B cell (primary cell): ENCODE results near the gene BCAR3. TPM values are rescaled to one million over a fixed set of nuclear protein-coding genes. Genes with fewer than 3 reads are reported as not detected.

Source experiments
- ATAC-seq: fragments of 200-7000 bp; cut with Tn5 transposase; one replicate; pipeline ENCODE4 v1.10.0; 2021; ENCODE audit warnings: low read depth, mild to moderate bottlenecking, moderate number of reproducible peaks, moderate library complexity
- CTCF ChIA-PET: fragments of 350-600 bp; sonication (Branson Sonifier 250); formaldehyde crosslinking; loops from one replicate; lab custom pipeline; 2021; ENCODE audit warnings: antibody characterized with exemption, inconsistent platforms; lab: Charles Lee
- POLR2A ChIA-PET: fragments of 350-600 bp; sonication (Branson Sonifier 250); formaldehyde crosslinking; loops from one replicate; lab custom pipeline; 2021; ENCODE audit warnings: antibody characterized with exemption; lab: Charles Lee
- DNase-seq: peaks from one replicate; pipeline ENCODE4 v3.0.0; 2013
- H2AFZ ChIP-seq: 2 replicates; pipeline ENCODE4 v1.6.1; 2012; ENCODE audit warnings: mild to moderate bottlenecking, low read depth, low read length; ENCODE audit not compliant: insufficient read depth, poor library complexity, severe bottlenecking
- H3K27ac ChIP-seq, 2 donors: 1 replicate in 1 of 2; 2 replicates in 1 of 2; pipeline ENCODE4 v1.5.1; 2012 to 2013; ENCODE audit warnings: low read length in 2 of 2, mild to moderate bottlenecking in 2 of 2, moderate library complexity in 1 of 2
- H3K27me3 ChIP-seq, 4 experiments: fragments of 200-600 bp in 1 of 4; sonication (generic) in 1 of 4; replicated peaks in 1 of 4; 1 replicate in 2 of 4; 2 replicates in 2 of 4; pipeline versions ENCODE4 v1.6.1 to v1.7.0; 2013 to 2016; ENCODE audit warnings: low read length in 3 of 4, mild to moderate bottlenecking in 2 of 4, mixed read lengths in 1 of 4, moderate library complexity in 1 of 4; ENCODE audit not compliant: insufficient read depth in 4 of 4, control insufficient read depth in 3 of 4; ENCODE audit errors: control extremely low read depth in 1 of 4
- H3K36me3 ChIP-seq, 2 experiments: replicated peaks in 1 of 2; 1 replicate in 1 of 2; 2 replicates in 1 of 2; pipeline versions ENCODE4 v1.6.1 to v1.7.1; 2013; ENCODE audit warnings: low read length in 1 of 2; ENCODE audit not compliant: insufficient read depth in 2 of 2, control insufficient read depth in 1 of 2; ENCODE audit errors: control extremely low read depth in 1 of 2, extremely low read depth in 1 of 2
- H3K4me1 ChIP-seq, 2 donors: fragments of 200-600 bp in 1 of 2; sonication (generic) in 1 of 2; 1 replicate in 1 of 2; 2 replicates in 1 of 2; pipeline versions ENCODE4 v1.5.1 to v1.6.1; 2013 to 2017; ENCODE audit warnings: low read length in 2 of 2; ENCODE audit not compliant: control insufficient read depth in 2 of 2, insufficient read depth in 2 of 2
- H3K4me2 ChIP-seq: replicated peaks from 2 replicates; pipeline ENCODE3; 2012; ENCODE audit warnings: mild to moderate bottlenecking, low read depth, low read length; ENCODE audit not compliant: poor library complexity, severe bottlenecking
- H3K4me3 ChIP-seq, 5 experiments: fragments of 200-600 bp in 1 of 5; sonication (generic) in 1 of 5; 1 replicate in 3 of 5; 2 replicates in 2 of 5; pipeline versions ENCODE4 v1.5.1 to v1.7.0; 2011 to 2016; ENCODE audit warnings: low read length in 4 of 5, mild to moderate bottlenecking in 4 of 5, low read depth in 2 of 5, control low read depth in 1 of 5, moderate library complexity in 1 of 5; ENCODE audit not compliant: insufficient read depth in 1 of 5; ENCODE audit errors: control extremely low read depth in 1 of 5, extremely low read depth in 1 of 5
- H3K79me2 ChIP-seq: fragments of 200-600 bp; sonication (generic); one replicate; pipeline ENCODE4 v1.6.0; 2016; ENCODE audit warnings: low read length; ENCODE audit not compliant: control insufficient read depth, insufficient read depth
- H3K9ac ChIP-seq: fragments of 200-600 bp; sonication (generic); 2 replicates; pipeline ENCODE4 v1.6.1; 2017; ENCODE audit warnings: mild to moderate bottlenecking, low read length, moderate library complexity
- H3K9me3 ChIP-seq, 3 donors: one replicate each; pipeline versions ENCODE4 v1.6.1 to v1.7.1; 2013; ENCODE audit warnings: low read length in 2 of 3; ENCODE audit not compliant: control insufficient read depth in 2 of 3, insufficient read depth in 1 of 3; ENCODE audit errors: control extremely low read depth in 1 of 3
- H4K20me1 ChIP-seq: 2 replicates; pipeline ENCODE4 v1.6.0; 2012; ENCODE audit warnings: mild to moderate bottlenecking, low read length; ENCODE audit not compliant: insufficient read depth, control insufficient read depth, poor library complexity, severe bottlenecking
- H3K27ac Mint-ChIP-seq: one replicate; pipeline ENCODE4 v1.8.0; 2021; ENCODE audit warnings: mixed read lengths
- H3K27me3 Mint-ChIP-seq: one replicate; pipeline ENCODE4 v1.8.0; 2021; ENCODE audit warnings: mixed read lengths
- H3K4me1 Mint-ChIP-seq: one replicate; pipeline ENCODE4 v1.8.0; 2021; ENCODE audit warnings: mixed read lengths
- H3K4me3 Mint-ChIP-seq: one replicate; pipeline ENCODE4 v1.8.0; 2021; ENCODE audit warnings: mixed read lengths
- H3K9me3 Mint-ChIP-seq: one replicate; pipeline ENCODE4 v1.8.0; 2022; ENCODE audit warnings: mixed read lengths; ENCODE audit not compliant: insufficient read depth
- EZH2 ChIP-seq: IDR thresholded peaks from 2 replicates; pipeline ENCODE4 v1.6.1; 2012; ENCODE audit warnings: borderline replicate concordance, low read depth, mild to moderate bottlenecking, moderate library complexity, low read length; ENCODE audit not compliant: insufficient read depth, poor library complexity, severe bottlenecking
- WGBS: methylation state at CpG from one replicate; pipeline ENCODE4 v1.1.5; 2013; ENCODE audit warnings: missing lambda C conversion rate; ENCODE audit not compliant: insufficient coverage; 5-methylcytosine and 5-hydroxymethylcytosine counted together
- intact Hi-C: fragments of 100-400 bp; cut with micrococcal nuclease; formaldehyde crosslinking; loops from one replicate; pipeline ENCODE4 v1.10.0; 2022
- polyA plus RNA-seq: library from polyadenylated mRNA; depleted of rRNA; stranded (reverse); fragments of >200 nt; gene quantifications from 2 replicates; pipeline ENCODE4 v1.2.3, GENCODE V29; 2012
- total RNA-seq, 2 donors: library from RNA; stranded (reverse); fragments of 120-200 nt in 1 of 2; gene quantifications; 1 replicate in 1 of 2; 2 replicates in 1 of 2; pipeline versions ENCODE4 v1.2.3 to v1.2.4, GENCODE V29; 2013 to 2022
- TF ChIP-seq, protein P1 (sequence below): fragments of 200-600 bp; IDR thresholded peaks from one replicate; pipeline ENCODE4 v1.8.0; 2022; ENCODE audit warnings: antibody characterized with exemption, mild to moderate bottlenecking

BCAR3 gene
- total and polyA plus RNA-seq, 2 donors (not counting 1 experiment from before 2014, with no cell fraction given), result 6.7 to 13.0 TPM

GRCh38 chr1:93686504-93687250 lies 5.0 kb upstream of the BCAR3 start:
- no CpG with 5 or more reads among the region's 3 CpGs for WGBS
- H3K4me3 ChIP-seq, result no peak overlapping the region
- no peak for ATAC-seq
- peak overlapping the region; percentile 6 for H3K4me3 Mint-ChIP-seq
- intact Hi-C loops, result no loop called here
- H3K4me2 ChIP-seq, result peak overlapping the region; percentile 59
- H4K20me1 ChIP-seq, result no peaks in the 10 kb centered on the region
- TF ChIP-seq EZH2, result no peak
- TF ChIP-seq, protein P1, sequence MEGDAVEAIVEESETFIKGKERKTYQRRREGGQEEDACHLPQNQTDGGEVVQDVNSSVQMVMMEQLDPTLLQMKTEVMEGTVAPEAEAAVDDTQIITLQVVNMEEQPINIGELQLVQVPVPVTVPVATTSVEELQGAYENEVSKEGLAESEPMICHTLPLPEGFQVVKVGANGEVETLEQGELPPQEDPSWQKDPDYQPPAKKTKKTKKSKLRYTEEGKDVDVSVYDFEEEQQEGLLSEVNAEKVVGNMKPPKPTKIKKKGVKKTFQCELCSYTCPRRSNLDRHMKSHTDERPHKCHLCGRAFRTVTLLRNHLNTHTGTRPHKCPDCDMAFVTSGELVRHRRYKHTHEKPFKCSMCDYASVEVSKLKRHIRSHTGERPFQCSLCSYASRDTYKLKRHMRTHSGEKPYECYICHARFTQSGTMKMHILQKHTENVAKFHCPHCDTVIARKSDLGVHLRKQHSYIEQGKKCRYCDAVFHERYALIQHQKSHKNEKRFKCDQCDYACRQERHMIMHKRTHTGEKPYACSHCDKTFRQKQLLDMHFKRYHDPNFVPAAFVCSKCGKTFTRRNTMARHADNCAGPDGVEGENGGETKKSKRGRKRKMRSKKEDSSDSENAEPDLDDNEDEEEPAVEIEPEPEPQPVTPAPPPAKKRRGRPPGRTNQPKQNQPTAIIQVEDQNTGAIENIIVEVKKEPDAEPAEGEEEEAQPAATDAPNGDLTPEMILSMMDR, result no peak
- ChIA-PET POLR2A (no interaction called here), CTCF (interaction anchor here (0.8 to 3.5 kb wide), 5 partner anchors 9 to 57 kb away, joined by 3 to 14 read pairs (median 3); no protein-coding TSS in a partner anchor)
- no peaks in the 10 kb centered on the region for H3K36me3 ChIP-seq
- H3K9me3 ChIP-seq, result peaks cover 0 to 1% (median 0%) of the 10 kb centered on the region in 3 donors
- no peak overlapping the region for H2AFZ ChIP-seq
- H3K27ac Mint-ChIP-seq, result no peak overlapping the region
- peaks cover 3% of the 10 kb centered on the region for H3K79me2 ChIP-seq
- peaks cover 64% of the 10 kb centered on the region for H3K4me1 Mint-ChIP-seq
- no peaks in the 10 kb centered on the region for H3K9me3 Mint-ChIP-seq
- no peak for DNase-seq
- no peaks in the 10 kb centered on the region for H3K27me3 Mint-ChIP-seq
- H3K9ac ChIP-seq, result no peak overlapping the region
- H3K27ac ChIP-seq, result no peak overlapping the region
- peaks cover 36 to 59% of the 10 kb centered on the region in 2 donors for H3K4me1 ChIP-seq
- no peaks in the 10 kb centered on the region for H3K27me3 ChIP-seq

DNA sequence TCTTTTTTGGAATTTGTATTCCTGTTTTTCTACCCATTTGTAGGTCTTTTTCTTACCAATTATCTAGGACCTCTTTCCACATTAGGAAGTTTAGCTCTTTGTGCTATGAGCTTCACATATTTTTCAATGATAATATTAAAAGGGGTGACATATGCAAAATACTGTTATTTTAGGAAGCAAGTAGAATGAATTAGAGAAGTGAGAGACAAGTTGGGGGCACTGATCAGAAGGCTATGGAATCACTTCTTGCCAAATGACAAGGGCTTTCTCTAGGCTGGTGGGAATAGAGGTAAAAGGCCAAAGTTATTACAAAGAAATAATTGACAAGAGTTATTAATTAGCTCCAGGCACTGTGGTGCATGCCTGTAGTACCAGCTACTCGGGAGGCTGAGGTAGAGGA lies 4.3 kb upstream of the BCAR3 start:
- no peak overlapping the region for H3K9ac ChIP-seq
- H3K27me3 ChIP-seq, result no peaks in the 10 kb centered on the region
- no peak for TF ChIP-seq EZH2
- TF ChIP-seq, protein P1, result no peak
- WGBS, result 100% methylated on average over 1 of the region's 1 CpG
- peaks cover 3% of the 10 kb centered on the region for H3K79me2 ChIP-seq
- POLR2A ChIA-PET, result interaction anchor here (0.6 kb wide), 1 partner anchor 609 kb away, joined by 8 read pairs; no protein-coding TSS in a partner anchor
- H3K9me3 ChIP-seq, result peaks cover 0 to 1% (median 0%) of the 10 kb centered on the region in 3 donors
- peak overlapping the region in 1 of 5 experiments; percentile 6 for H3K4me3 ChIP-seq
- Mint-ChIP-seq H3K27me3 (no peaks in the 10 kb centered on the region), H3K4me1 (peaks cover 63% of the 10 kb centered on the region), H3K27ac (no peak overlapping the region), H3K4me3 (peak overlapping the region; percentile 20), H3K9me3 (no peaks in the 10 kb centered on the region)
- H4K20me1 ChIP-seq, result no peaks in the 10 kb centered on the region
- CTCF ChIA-PET, result interaction anchor here (0.8 to 3.5 kb wide), 6 partner anchors 9 to 56 kb away, joined by 3 to 14 read pairs (median 3); no protein-coding TSS in a partner anchor
- H3K4me1 ChIP-seq, result peaks cover 34 to 52% of the 10 kb centered on the region in 2 donors
- H3K36me3 ChIP-seq, result no peaks in the 10 kb centered on the region
- peak overlapping the region; percentile 59 for H3K4me2 ChIP-seq
- DNase-seq (peak; percentile 42), ATAC-seq (no peak)
- no peak overlapping the region for H2AFZ ChIP-seq
- H3K27ac ChIP-seq, result no peak overlapping the region
- intact Hi-C loops, result no loop called here
